ENCODE results near the gene NAPEPLD.

Gene NAPEPLD

GRCh38 chr7:103132995-103133688 lies 15.8 kb downstream of the NAPEPLD start:
- Mint-ChIP-seq H3K9me3 (no peaks in the 10 kb centered on the region), H3K27me3 (no peaks in the 10 kb centered on the region), H3K4me1 (ENCODE audit: low read depth in 2 of 2) (peaks cover 5 to 13% of the 10 kb centered on the region in 2 donors), H3K27ac (no peak overlapping the region), H3K4me3 (no peak overlapping the region), H3K36me3 (ENCODE audit: insufficient read depth) (peaks cover 5% of the 10 kb centered on the region)
- DNase-seq, result no peak
- no peak for ATAC-seq (replicated peaks)

- no peaks in the 10 kb centered on the region for H3K27me3 Mint-ChIP-seq
- H3K36me3 Mint-ChIP-seq (ENCODE audit: insufficient read depth), result peaks cover 4% of the 10 kb centered on the region
- no peak for ATAC-seq (replicated peaks)
- H3K27ac Mint-ChIP-seq, result peak overlapping the region in 1 of 2 donors; percentile 73
- no peaks in the 10 kb centered on the region for H3K9me3 Mint-ChIP-seq
- H3K4me3 Mint-ChIP-seq, result no peak overlapping the region
- peaks cover 7 to 15% of the 10 kb centered on the region in 2 donors for H3K4me1 Mint-ChIP-seq (ENCODE audit: low read depth in 2 of 2)
- no peak for DNase-seq
Observed at GRCh38 chr7:103130901-103131624, 17.8 kb downstream of the NAPEPLD start.

GRCh38 chr7:103129702-103130549 lies 19.0 kb downstream of the NAPEPLD start:
- ATAC-seq (replicated peaks), result no peak
- Mint-ChIP-seq H3K4me3 (no peak overlapping the region), H3K36me3 (ENCODE audit: insufficient read depth) (peaks cover 6% of the 10 kb centered on the region), H3K4me1 (ENCODE audit: low read depth in 2 of 2) (peaks cover 7 to 11% of the 10 kb centered on the region in 2 donors), H3K9me3 (no peaks in the 10 kb centered on the region), H3K27ac (no peak overlapping the region), H3K27me3 (no peaks in the 10 kb centered on the region)
- no peak for DNase-seq

- peaks cover 7% of the 10 kb centered on the region for H3K36me3 Mint-ChIP-seq (ENCODE audit: insufficient read depth)
- no peak overlapping the region for H3K4me3 Mint-ChIP-seq
- no peaks in the 10 kb centered on the region for H3K9me3 Mint-ChIP-seq
- no peaks in the 10 kb centered on the region for H3K27me3 Mint-ChIP-seq
- no peak overlapping the region for H3K27ac Mint-ChIP-seq
- H3K4me1 Mint-ChIP-seq (ENCODE audit: low read depth in 2 of 2), result peaks cover 8 to 12% of the 10 kb centered on the region in 2 donors
- DNase-seq, result no peak
- no peak for ATAC-seq (replicated peaks)
Observed at GRCh38 chr7:103127006-103127405, 21.9 kb downstream of the NAPEPLD start.

- Mint-ChIP-seq H3K27ac (no peak overlapping the region), H3K27me3 (no peaks in the 10 kb centered on the region), H3K9me3 (no peaks in the 10 kb centered on the region), H3K4me1 (ENCODE audit: low read depth in 2 of 2) (peaks cover 6 to 11% of the 10 kb centered on the region in 2 donors), H3K4me3 (no peak overlapping the region), H3K36me3 (ENCODE audit: insufficient read depth) (peaks cover 13% of the 10 kb centered on the region)
- no peak for DNase-seq
- ATAC-seq (replicated peaks), result no peak
Observed at GRCh38 chr7:103124429-103124979, 24.4 kb downstream of the NAPEPLD start.

- H3K27ac Mint-ChIP-seq, result no peak overlapping the region
- ATAC-seq (replicated peaks) (no peak), DNase-seq (no peak)
- no peak overlapping the region for H3K4me3 Mint-ChIP-seq
- no peaks in the 10 kb centered on the region for H3K9me3 Mint-ChIP-seq
- H3K36me3 Mint-ChIP-seq (ENCODE audit: insufficient read depth), result peaks cover 15% of the 10 kb centered on the region
- peaks cover 6 to 10% of the 10 kb centered on the region in 2 donors for H3K4me1 Mint-ChIP-seq (ENCODE audit: low read depth in 2 of 2)
- no peaks in the 10 kb centered on the region for H3K27me3 Mint-ChIP-seq
Observed at GRCh38 chr7:103123529-103123928, 25.4 kb downstream of the NAPEPLD start.

GRCh38 chr7:103121641-103122040 lies 27.3 kb downstream of the NAPEPLD start:
- H3K9me3 Mint-ChIP-seq, result no peaks in the 10 kb centered on the region
- H3K4me1 Mint-ChIP-seq (ENCODE audit: low read depth in 2 of 2), result peaks cover 4 to 5% of the 10 kb centered on the region in 2 donors
- peaks cover 13% of the 10 kb centered on the region for H3K36me3 Mint-ChIP-seq (ENCODE audit: insufficient read depth)
- ATAC-seq (replicated peaks), result no peak
- DNase-seq, result no peak
- no peak overlapping the region for H3K4me3 Mint-ChIP-seq
- no peaks in the 10 kb centered on the region for H3K27me3 Mint-ChIP-seq
- H3K27ac Mint-ChIP-seq, result no peak overlapping the region

- H3K27me3 Mint-ChIP-seq, result no peaks in the 10 kb centered on the region
- no peaks in the 10 kb centered on the region for H3K9me3 Mint-ChIP-seq
- H3K4me1 Mint-ChIP-seq (ENCODE audit: low read depth in 2 of 2), result peaks cover 4 to 5% of the 10 kb centered on the region in 2 donors
Observed at GRCh38 chr7:103120362-103120761, 28.5 kb downstream of the NAPEPLD start.

GRCh38 chr7:103119791-103120291 lies 29.1 kb downstream of the NAPEPLD start:
- peaks cover 4 to 5% of the 10 kb centered on the region in 2 donors for H3K4me1 Mint-ChIP-seq (ENCODE audit: low read depth in 2 of 2)
- no peak overlapping the region for H3K4me3 Mint-ChIP-seq
- no peaks in the 10 kb centered on the region for H3K9me3 Mint-ChIP-seq
- peaks cover 12% of the 10 kb centered on the region for H3K36me3 Mint-ChIP-seq (ENCODE audit: insufficient read depth)
- ATAC-seq (replicated peaks) (no peak), DNase-seq (no peak)
- no peaks in the 10 kb centered on the region for H3K27me3 Mint-ChIP-seq
- no peak overlapping the region for H3K27ac Mint-ChIP-seq

More at GRCh38 chr7:103120362-103120761, 28.5 kb downstream of the NAPEPLD start:
- peaks cover 15% of the 10 kb centered on the region for H3K36me3 Mint-ChIP-seq (ENCODE audit: insufficient read depth)
- no peak overlapping the region for H3K27ac Mint-ChIP-seq
- no peak overlapping the region for H3K4me3 Mint-ChIP-seq
- DNase-seq, result no peak
- no peak for ATAC-seq (replicated peaks)

GRCh38 chr7:103117465-103117864 lies 31.4 kb downstream of the NAPEPLD start:
- peaks cover 17% of the 10 kb centered on the region for H3K36me3 Mint-ChIP-seq (ENCODE audit: insufficient read depth)
- H3K4me1 Mint-ChIP-seq (ENCODE audit: low read depth in 2 of 2), result no peaks in the 10 kb centered on the region
- H3K27ac Mint-ChIP-seq, result no peak overlapping the region
- no peaks in the 10 kb centered on the region for H3K9me3 Mint-ChIP-seq
- H3K4me3 Mint-ChIP-seq, result no peak overlapping the region
- DNase-seq (no peak), ATAC-seq (replicated peaks) (no peak)
- no peaks in the 10 kb centered on the region for H3K27me3 Mint-ChIP-seq

- Mint-ChIP-seq H3K9me3 (no peaks in the 10 kb centered on the region), H3K4me3 (no peak overlapping the region), H3K4me1 (ENCODE audit: low read depth in 2 of 2) (no peaks in the 10 kb centered on the region), H3K36me3 (ENCODE audit: insufficient read depth) (peaks cover 17% of the 10 kb centered on the region), H3K27ac (peak overlapping the region in 1 of 2 donors; percentile 5), H3K27me3 (no peaks in the 10 kb centered on the region)
- no peak for DNase-seq
- ATAC-seq (replicated peaks), result no peak
Observed at GRCh38 chr7:103116991-103117390, 31.9 kb downstream of the NAPEPLD start.

- H3K36me3 Mint-ChIP-seq (ENCODE audit: insufficient read depth), result peaks cover 17% of the 10 kb centered on the region
- H3K4me3 Mint-ChIP-seq, result no peak overlapping the region
- H3K27ac Mint-ChIP-seq, result peak overlapping the region in 1 of 2 donors; percentile 5
- no peaks in the 10 kb centered on the region for H3K4me1 Mint-ChIP-seq (ENCODE audit: low read depth in 2 of 2)
- no peaks in the 10 kb centered on the region for H3K9me3 Mint-ChIP-seq
- ATAC-seq (replicated peaks), result no peak
- DNase-seq, result no peak
- H3K27me3 Mint-ChIP-seq, result no peaks in the 10 kb centered on the region
Observed at GRCh38 chr7:103116511-103116910, 32.4 kb downstream of the NAPEPLD start.

- Mint-ChIP-seq H3K27me3 (no peaks in the 10 kb centered on the region), H3K9me3 (no peaks in the 10 kb centered on the region), H3K27ac (no peak overlapping the region), H3K4me3 (no peak overlapping the region), H3K36me3 (ENCODE audit: insufficient read depth) (peaks cover 14% of the 10 kb centered on the region), H3K4me1 (ENCODE audit: low read depth in 2 of 2) (no peaks in the 10 kb centered on the region)
- ATAC-seq (replicated peaks) (no peak), DNase-seq (no peak)
Observed at GRCh38 chr7:103115771-103116170, 33.1 kb downstream of the NAPEPLD start.

Measured in effector memory CD8-positive, alpha-beta T cell (primary cell).